GM18508 (cell line): ENCODE measurements around the gene KRTCAP2.

Experiments
- ATAC-seq: cut with Tn5 transposase; IDR thresholded peaks from one replicate; pipeline ENCODE4 v1.9.1; 2021; ENCODE audit warnings: moderate number of reproducible peaks; ENCODE audit not compliant: insufficient read depth, unreplicated experiment

KRTCAP2 gene

DNA sequence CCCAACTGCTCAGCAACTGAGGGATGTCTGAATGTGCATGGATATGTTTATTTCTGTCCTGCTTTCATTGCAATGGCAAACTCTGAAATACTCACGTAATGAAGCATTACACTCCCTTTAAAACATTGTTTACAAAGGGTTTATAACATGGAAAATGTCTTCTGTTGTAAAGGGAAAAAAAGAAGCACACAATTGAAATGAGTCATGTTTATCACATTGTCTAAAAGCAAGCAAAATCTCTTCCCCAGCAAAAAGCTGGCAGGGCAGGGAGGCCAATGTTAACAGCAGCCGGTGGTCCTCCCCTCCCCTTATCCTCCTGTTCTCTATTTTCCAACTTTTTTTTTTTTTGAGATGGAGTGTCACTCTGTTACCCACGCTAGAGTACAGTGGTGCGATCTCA is 49.3 kb downstream of the KRTCAP2 start:
- ATAC-seq: no peak

DNA sequence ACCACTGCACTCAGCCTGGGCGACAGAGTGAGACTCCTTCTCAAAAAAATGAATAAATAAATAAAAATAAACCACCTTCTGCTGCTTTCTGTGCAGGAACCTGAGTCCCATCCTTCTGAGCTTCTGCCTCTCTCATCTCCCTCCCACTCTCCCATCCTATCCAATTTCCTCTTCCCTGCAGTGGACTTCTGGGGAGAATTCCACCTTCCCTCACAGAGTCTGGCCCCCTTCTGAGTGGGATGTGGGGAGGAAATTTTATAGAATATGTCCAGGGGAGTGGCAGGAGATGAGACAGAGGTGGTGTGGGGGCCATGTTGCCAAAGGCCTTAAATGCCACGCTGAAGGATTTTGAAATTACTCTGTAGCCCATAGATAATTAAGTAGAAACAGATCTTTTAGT is 50.8 kb downstream of the KRTCAP2 start:
- ATAC-seq: no peak

DNA sequence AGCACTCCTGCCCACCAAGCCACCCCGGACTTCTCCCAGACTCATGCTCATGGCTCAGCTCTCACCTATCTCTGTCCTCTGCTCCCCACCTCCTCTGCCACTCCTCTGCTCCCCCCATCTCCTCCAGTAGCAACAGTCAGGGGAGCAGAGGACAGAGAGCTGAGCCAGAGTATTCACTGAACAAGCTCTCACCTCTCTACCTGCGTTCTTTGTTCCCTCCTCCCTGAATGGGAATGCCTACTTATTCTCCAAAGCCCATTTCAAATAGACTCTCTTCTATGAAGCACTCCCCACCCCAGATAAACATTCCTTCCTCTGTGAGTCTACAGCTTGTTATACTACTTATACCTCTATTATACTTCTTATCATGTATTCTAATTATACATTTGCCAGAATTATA is 51.9 kb downstream of the KRTCAP2 start:
- ATAC-seq: no peak

DNA sequence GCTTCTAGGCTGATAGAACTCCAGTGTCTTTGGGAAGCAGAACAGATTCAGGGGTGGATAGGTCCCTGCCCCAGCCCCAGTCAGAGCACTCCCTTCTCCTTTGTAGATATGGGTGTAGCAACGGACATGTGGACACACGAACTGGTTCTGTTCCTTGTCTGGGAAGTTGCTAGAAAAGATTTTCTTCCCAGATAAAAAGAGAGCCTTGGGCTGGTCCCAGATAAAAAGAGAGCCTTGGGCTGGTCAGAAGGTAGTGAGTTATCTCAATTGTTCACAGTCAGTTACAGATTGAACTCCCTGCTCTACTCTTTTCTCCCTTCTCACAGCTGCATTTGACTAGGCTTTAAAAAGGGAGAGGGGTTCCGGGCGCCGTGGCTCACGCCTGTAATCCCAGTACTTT is 52.9 kb downstream of the KRTCAP2 start:
- ATAC-seq: no peak
